ENCODE measurements around the gene SPPL2B. TPM values are rescaled to one million over a fixed set of nuclear protein-coding genes. Genes with fewer than 3 reads are reported as not detected.
"Not testable (repeated sequence)": the region's sequence is repeated elsewhere in the genome, so short reads cannot be mapped to it uniquely, and the experiment has no call there.

SPPL2B gene
- total RNA-seq, 1 donor: 33.5 TPM

DNA sequence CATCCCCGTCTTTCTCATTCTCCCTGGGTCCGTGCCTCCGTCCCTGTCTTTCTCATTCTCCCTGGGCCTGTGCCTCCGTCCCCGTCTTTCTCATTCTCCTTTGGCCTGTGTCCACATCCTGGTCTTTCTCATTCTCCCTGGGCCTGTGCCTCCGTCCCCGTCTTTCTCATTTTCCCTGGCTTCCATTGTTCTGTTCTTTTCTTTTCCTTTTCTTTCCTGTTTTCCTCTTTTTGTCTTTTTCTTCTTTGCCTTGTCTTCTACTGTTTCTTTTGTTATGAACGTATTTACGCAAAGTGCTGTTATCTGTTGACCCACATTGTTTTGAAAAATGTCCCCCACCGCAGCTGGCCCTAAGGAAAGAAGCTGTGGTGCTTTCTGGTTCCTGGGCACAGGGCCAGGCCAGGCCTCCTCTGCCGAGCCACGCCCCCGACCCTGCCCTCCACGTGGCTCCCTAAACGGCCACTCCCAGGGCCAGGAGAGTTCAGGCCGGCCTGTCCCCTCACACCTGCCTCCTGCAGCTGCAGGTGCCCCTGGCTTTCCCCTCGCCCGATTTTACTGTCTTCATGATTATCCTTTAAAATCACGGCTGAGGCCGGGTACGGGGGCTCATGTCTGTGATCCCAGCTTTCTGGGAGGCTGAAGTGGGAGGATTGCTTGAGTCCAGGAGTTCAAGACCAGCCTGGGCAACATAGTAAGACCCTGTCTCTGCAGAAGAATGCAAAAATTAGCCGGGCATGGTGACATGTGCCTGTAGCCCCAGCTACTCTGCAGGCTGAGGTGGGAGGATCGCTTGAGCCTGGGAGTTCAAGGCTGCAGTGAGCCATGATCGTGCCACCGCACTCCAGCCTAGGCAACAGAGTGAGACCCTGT is 17.5 kb downstream of the SPPL2B start:
- Histone ChIP-seq H3K27me3 (ENCODE audit: insufficient read depth, low read length) (no peaks in the 10 kb centered on the region), H3K4me3 (ENCODE audit: low read length) (no peak overlapping the region), H3K9me3 (ENCODE audit: low read depth, low read length) (no peaks in the 10 kb centered on the region), H3K4me1 (ENCODE audit: insufficient read depth, low read length) (no peaks in the 10 kb centered on the region)

- H3K4me3 ChIP-seq (ENCODE audit: low read length); H3K9me3 ChIP-seq (ENCODE audit: low read depth, low read length): not testable (repeated sequence)
These were observed 21.3 kb downstream of the SPPL2B start for GRCh38 chr19:2349818-2350217.

GRCh38 chr19:2350656-2351055 is 22.2 kb downstream of the SPPL2B start:
- Histone ChIP-seq H3K4me1 (ENCODE audit: insufficient read depth, low read length) (no peaks in the 10 kb centered on the region), H3K4me3 (ENCODE audit: low read length) (no peak overlapping the region), H3K27me3 (ENCODE audit: insufficient read depth, low read length) (no peaks in the 10 kb centered on the region), H3K9me3 (ENCODE audit: low read depth, low read length) (no peaks in the 10 kb centered on the region)

More at GRCh38 chr19:2349818-2350217, 21.3 kb downstream of the SPPL2B start:
- not testable (repeated sequence) for H3K4me1 ChIP-seq (ENCODE audit: insufficient read depth, low read length); H3K27me3 ChIP-seq (ENCODE audit: insufficient read depth, low read length)

GRCh38 chr19:2351591-2351990 is 23.1 kb downstream of the SPPL2B start:
- H3K4me3 ChIP-seq (ENCODE audit: low read length): no peak overlapping the region
- no peaks in the 10 kb centered on the region for H3K27me3 ChIP-seq (ENCODE audit: insufficient read depth, low read length)
- no peaks in the 10 kb centered on the region for H3K9me3 ChIP-seq (ENCODE audit: low read depth, low read length)
- H3K4me1 ChIP-seq (ENCODE audit: insufficient read depth, low read length): no peaks in the 10 kb centered on the region

GRCh38 chr19:2352121-2352520 is 23.6 kb downstream of the SPPL2B start:
- Histone ChIP-seq H3K27me3 (ENCODE audit: insufficient read depth, low read length) (no peaks in the 10 kb centered on the region), H3K4me3 (ENCODE audit: low read length) (no peak overlapping the region), H3K9me3 (ENCODE audit: low read depth, low read length) (no peaks in the 10 kb centered on the region), H3K4me1 (ENCODE audit: insufficient read depth, low read length) (no peaks in the 10 kb centered on the region)

DNA sequence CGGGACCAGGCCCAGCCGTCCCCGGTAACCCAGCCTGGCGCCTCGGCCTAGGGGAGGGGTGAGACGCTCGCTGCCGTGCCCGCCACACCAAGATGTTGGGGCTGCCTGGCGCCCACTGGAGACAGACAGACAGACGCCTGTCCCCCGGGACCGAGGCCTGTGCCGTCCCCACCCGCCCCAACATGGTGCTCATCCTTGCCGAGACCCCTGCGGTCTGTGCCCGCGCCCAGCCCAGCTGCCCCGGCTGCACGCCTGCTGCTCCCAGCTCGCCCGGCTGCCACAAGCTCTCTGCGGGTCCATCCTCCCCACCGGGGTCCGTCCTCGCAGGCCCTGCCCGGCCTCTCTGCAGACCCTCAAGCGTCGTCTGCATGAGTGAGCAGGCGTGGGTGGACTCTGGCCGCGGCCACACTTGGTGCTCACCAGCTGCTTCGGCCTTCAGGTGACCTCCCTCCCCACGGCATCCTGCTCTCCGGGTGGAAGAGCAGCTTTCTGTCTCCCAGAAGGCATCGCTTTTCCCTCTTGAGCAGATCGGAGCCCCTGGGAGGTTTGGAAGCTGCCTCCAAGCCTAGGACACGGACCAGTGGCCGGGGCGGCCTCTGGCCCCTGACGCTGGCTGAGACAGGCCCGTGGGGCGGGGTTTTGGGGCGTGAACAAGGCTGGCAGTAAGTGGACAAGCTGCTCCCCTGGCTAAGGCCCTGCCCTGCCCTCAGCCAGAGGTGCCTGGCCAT is 24.8 kb downstream of the SPPL2B start:
- H3K27me3 ChIP-seq (ENCODE audit: insufficient read depth, low read length): no peaks in the 10 kb centered on the region
- no peak overlapping the region for H3K4me3 ChIP-seq (ENCODE audit: low read length)
- no peaks in the 10 kb centered on the region for H3K4me1 ChIP-seq (ENCODE audit: insufficient read depth, low read length)
- H3K9me3 ChIP-seq (ENCODE audit: low read depth, low read length): no peaks in the 10 kb centered on the region

DNA sequence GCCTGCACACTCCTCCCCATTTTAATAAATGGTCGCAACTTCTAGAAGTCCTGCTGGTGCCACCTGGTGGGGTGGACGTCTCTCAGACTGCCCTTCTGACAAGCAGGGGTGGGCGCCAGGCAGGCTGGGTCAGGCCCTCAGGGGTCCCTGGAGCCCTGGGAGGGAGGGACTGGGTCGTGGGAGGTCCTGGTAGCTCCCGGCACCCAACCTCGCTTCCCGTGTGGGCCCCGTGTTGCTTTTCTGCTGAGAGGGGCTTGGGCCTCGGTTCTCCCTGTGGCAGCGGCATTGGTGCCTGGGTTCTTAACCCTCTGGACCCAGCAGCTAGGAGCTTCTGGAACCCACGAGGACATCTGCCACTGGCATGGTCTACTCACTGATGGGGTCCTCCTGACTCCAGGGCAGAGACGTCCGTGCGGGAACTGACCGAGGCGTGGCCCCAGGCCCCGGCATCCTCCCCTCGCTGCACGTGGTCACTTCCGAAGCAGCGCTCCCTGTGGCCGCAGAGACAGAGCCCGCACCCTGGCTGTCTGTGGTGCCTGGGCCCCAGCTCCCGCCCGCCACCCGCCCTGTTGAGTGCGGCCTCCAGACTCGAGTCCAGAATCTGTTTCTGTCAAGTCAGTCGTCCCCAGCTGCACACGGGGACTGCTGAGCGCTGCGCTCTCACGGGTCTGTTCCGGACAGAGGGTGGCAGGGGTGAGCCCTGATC is 25.6 kb downstream of the SPPL2B start:
- Histone ChIP-seq H3K4me1 (ENCODE audit: insufficient read depth, low read length) (no peaks in the 10 kb centered on the region), H3K9me3 (ENCODE audit: low read depth, low read length) (no peaks in the 10 kb centered on the region), H3K27me3 (ENCODE audit: insufficient read depth, low read length) (no peaks in the 10 kb centered on the region), H3K4me3 (ENCODE audit: low read length) (no peak overlapping the region)

DNA sequence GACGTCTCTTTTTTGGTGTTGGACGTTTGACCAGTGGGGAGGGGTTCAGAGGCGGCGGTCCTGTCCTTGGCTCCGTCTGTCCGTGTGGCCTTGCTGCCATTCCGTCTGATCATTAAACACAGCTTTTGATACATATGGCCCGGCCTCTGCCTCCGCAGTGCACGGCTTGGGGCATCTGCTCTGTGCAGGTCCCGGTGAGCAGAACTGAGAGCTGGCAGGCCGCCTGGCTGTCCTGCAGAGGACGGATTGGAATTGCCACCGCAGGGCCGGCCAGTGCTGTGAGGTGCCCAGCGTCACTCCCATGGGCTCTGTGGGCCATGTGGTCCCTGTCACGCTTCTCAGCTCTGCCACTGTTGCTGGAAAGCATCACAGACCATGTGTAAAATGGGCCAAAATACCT is 26.2 kb downstream of the SPPL2B start:
- no peak overlapping the region for H3K4me3 ChIP-seq (ENCODE audit: low read length)
- H3K9me3 ChIP-seq (ENCODE audit: low read depth, low read length): no peaks in the 10 kb centered on the region
- no peaks in the 10 kb centered on the region for H3K4me1 ChIP-seq (ENCODE audit: insufficient read depth, low read length)
- H3K27me3 ChIP-seq (ENCODE audit: insufficient read depth, low read length): no peaks in the 10 kb centered on the region

DNA sequence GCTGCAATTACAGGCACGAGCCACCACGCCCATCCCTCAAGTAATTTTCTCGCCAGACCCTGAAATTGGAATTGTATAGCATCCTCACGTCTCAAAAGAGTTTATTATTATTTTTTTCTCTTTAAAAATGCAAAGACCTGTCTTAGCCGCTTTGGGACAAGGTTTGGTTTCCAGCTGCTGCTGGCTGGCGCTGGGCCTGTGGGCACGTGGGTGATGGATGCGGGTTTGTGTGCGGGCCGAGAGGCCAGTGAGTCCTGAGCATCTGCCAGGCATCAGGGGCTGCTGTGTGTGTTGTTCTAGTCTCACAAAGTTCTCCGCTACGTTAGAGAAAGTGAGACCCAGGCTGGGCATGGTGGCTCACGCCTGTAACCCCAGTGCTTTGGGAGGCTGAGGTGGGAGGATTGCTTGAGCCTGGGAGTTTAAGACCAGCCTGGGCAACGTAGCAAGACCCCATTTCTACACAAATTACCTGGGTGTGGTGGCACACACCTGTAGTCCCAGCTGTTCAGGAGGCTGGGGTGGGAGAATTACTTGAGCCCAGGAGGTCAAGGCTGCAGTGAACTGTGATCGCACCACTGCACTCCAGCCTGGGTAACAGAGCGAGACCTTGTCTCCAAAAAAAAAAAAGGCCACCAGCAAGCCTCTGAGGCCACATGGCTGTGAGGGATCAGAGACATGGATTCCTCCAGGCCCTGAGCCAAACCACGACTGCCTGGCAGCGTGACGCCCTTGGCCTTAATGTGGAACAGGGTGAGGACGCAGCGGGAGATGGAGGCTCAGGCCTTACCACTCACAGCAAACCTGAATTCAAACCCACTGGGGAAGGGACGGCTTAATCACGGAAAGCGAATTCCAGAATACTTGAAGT is 26.9 kb downstream of the SPPL2B start:
- Histone ChIP-seq H3K4me3 (ENCODE audit: low read length) (no peak overlapping the region), H3K27me3 (ENCODE audit: insufficient read depth, low read length) (no peaks in the 10 kb centered on the region), H3K4me1 (ENCODE audit: insufficient read depth, low read length) (no peaks in the 10 kb centered on the region), H3K9me3 (ENCODE audit: low read depth, low read length) (no peaks in the 10 kb centered on the region)

GRCh38 chr19:2356036-2356646 is 27.7 kb downstream of the SPPL2B start:
- no peaks in the 10 kb centered on the region for H3K27me3 ChIP-seq (ENCODE audit: insufficient read depth, low read length)
- H3K4me1 ChIP-seq (ENCODE audit: insufficient read depth, low read length): no peaks in the 10 kb centered on the region
- H3K9me3 ChIP-seq (ENCODE audit: low read depth, low read length): no peaks in the 10 kb centered on the region
- H3K4me3 ChIP-seq (ENCODE audit: low read length): no peak overlapping the region

DNA sequence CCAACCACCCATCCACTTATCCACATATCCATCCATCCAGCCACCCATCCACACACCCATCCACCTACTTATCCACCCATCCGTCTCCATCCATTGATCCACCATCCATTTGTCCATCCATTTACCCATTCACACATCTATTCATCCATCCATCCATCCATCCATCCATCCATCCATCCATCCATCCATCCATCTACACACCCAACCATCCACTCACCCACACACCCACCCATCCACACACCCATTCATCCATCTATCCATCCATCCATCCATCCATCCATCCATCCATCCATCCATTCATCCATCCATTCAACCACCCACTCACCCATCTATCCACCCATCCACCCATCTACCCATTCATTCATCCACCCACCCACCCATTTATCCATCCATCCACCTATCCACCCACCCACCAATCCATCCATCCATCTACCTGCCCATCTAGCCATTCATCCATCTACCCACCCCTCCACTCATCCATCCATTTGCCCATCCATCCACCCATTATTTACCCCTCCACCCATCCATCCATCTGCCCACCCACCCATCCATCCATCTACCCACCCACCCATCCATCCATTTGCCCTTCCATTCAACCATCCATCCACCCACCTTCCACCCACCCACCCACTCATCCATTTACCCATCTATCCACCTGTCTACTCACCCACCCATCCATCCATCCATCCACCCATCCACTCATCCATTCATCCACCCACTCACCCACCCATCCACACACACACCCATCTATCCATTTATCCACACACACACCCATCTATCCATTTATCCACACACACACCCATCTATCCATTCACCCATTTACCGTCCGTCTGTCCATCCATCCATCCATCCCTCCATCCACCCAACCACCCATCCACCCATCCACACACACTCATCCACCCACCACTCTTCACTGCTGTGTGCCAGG is 29.1 kb downstream of the SPPL2B start:
- Histone ChIP-seq H3K9me3 (ENCODE audit: low read depth, low read length) (no peaks in the 10 kb centered on the region), H3K27me3 (ENCODE audit: insufficient read depth, low read length) (peaks cover 11% of the 10 kb centered on the region), H3K4me1 (ENCODE audit: insufficient read depth, low read length) (no peaks in the 10 kb centered on the region)

DNA sequence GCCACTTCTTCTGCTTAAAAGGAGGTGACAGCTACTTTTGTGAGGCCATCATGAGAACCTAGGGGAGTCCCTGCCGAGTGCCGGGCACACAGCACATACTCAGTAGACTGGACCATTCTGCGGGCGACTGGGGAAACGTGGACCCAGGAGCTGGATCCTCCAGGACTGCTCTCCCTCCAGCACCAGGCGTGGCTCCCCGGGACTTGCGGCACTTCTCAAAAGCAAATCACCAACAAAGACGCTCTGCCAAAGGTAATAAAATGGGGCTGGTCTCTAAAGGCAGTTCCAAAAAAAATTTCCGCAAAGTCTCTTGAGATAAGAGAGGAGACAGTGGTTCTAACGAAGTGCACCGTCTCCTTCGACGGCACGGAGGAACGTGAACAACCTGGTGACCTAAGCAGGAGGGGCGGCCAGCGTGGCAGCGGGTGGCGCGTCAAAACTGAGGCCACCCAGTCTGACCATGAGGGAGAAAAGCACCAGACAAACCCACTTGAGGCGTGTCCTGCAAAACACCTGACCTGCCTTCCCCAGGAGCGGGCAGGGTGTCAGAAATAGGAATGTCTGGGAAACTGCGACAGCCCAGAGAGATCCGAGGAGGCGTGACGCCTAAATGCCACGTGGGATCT is 30.2 kb downstream of the SPPL2B start:
- no peaks in the 10 kb centered on the region for H3K9me3 ChIP-seq (ENCODE audit: low read depth, low read length)
- no peak overlapping the region for H3K4me3 ChIP-seq (ENCODE audit: low read length)
- no peaks in the 10 kb centered on the region for H3K4me1 ChIP-seq (ENCODE audit: insufficient read depth, low read length)
- peaks cover 14% of the 10 kb centered on the region for H3K27me3 ChIP-seq (ENCODE audit: insufficient read depth, low read length)

More for the DNA sequence above, 29.1 kb downstream of the SPPL2B start:
- H3K4me3 ChIP-seq (ENCODE audit: low read length): no peak overlapping the region

Data from mononuclear cell (primary cell).